Uterus (tissue), 2 donors: ENCODE measurements around the gene KATNA1.

Source experiments
- CTCF ChIP-seq, 4 experiments: fragments of 200-600 bp in 2 of 4; fragments of 450-650 bp in 2 of 4; sonication (generic) in 2 of 4; IDR thresholded peaks; one replicate each; pipeline ENCODE4 v1.5.1; 2016 to 2019; ENCODE audit warnings: antibody characterized with exemption in 4 of 4, mild to moderate bottlenecking in 2 of 4, moderate library complexity in 1 of 4
- POLR2A ChIP-seq, 2 donors: fragments of 450-650 bp; IDR thresholded peaks; one replicate each; pipeline ENCODE4 v1.6.1; 2016; ENCODE audit warnings: antibody characterized with exemption in 2 of 2, mild to moderate bottlenecking in 1 of 2, moderate library complexity in 1 of 2

- no peak for TF ChIP-seq CTCF (IDR thresholded peaks at IDR 0.05)
- no peak for TF ChIP-seq POLR2A (IDR thresholded peaks at IDR 0.05)
Observed at GRCh38 chr6:149636124-149636523, 12.4 kb downstream of the KATNA1 start.
